Type B pancreatic cell (in vitro differentiated cells): Measurements from ENCODE around the gene CAMK1G. TPM values are rescaled to one million over a fixed set of nuclear protein-coding genes. Genes with fewer than 3 reads are reported as not detected.

Experiments used
- DNase-seq: peaks from one replicate; pipeline ENCODE4 v3.0.0; 2021; ENCODE audit warnings: mixed read lengths; ENCODE audit not compliant: unreplicated experiment; ENCODE audit errors: extremely low spot score
- H3K27ac Mint-ChIP-seq: 2 replicates; pipeline ENCODE4 v1.8.0; 2021; ENCODE audit warnings: mild to moderate bottlenecking, mixed read lengths
- H3K27me3 Mint-ChIP-seq: 2 replicates; pipeline ENCODE4 v1.8.0; 2021; ENCODE audit warnings: mixed read lengths
- H3K36me3 Mint-ChIP-seq: 2 replicates; pipeline ENCODE4 v1.8.0; 2021; ENCODE audit warnings: mixed read lengths
- H3K4me1 Mint-ChIP-seq: one replicate; pipeline ENCODE4 v1.8.0; 2021; ENCODE audit warnings: mixed read lengths; ENCODE audit not compliant: unreplicated experiment
- H3K4me3 Mint-ChIP-seq: 2 replicates; pipeline ENCODE4 v1.8.0; 2021; ENCODE audit warnings: mild to moderate bottlenecking, mixed read lengths
- H3K9me3 Mint-ChIP-seq: 2 replicates; pipeline ENCODE4 v1.8.0; 2021; ENCODE audit warnings: mixed read lengths
- total RNA-seq: library from RNA; stranded (reverse); gene quantifications from 2 replicates; pipeline ENCODE4 v1.2.1, GENCODE V29; 2021; ENCODE audit warnings: low replicate concordance
- TF ChIP-seq, protein P1 (sequence below): fragments of 200-600 bp; sonication (generic); conservative IDR thresholded peaks from 2 replicates; pipeline ENCODE4 v1.5.0; 2021; ENCODE audit warnings: antibody characterized with exemption, mild to moderate bottlenecking

The CAMK1G gene
- total RNA-seq, 1 donor from 2014 or later, result 9.4 TPM

DNA sequence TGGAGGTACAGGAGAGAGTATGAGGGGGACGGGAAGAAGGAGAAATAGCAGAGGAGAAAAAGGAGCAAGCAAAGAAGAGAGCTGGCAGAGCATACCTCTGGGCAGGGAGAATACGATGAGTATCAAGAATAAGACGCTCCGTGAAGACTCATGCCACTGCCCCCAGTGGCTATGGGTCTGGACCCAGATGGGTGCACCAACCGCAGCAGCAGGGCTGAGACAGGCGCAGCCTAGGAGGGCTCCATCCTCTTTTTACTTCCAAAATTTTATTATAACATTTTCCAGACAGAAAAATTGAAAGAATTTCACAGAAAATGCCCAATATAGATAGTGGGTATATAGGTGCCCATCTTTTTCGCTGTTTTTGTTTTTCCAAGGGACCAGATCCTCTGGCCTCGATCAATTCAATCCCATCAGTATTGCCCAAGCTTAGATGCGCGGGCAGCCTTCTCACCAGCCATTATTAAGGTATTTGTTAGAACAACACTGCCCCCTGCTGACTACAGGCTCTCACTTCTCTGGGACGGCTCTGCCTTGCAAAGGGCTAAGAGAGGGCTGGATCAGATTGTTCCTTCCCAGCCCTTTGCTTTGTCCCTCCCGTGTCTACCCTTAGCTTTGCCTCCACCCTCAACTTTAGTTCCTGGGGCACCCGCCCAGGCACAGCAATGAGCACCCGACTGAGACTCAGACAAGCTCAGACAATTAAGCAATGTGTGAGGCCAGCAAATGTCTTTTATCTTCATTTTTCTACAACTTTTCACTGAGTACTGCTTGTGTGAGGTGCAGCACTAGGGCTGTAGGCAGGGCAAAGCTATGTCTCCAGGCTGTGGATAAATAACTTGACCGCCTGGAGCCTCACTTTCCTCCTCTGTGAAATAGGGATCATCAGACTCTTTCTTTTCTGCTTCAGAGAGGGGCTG, 17.5 kb upstream of the CAMK1G start:
- DNase-seq, result peak; percentile 81
- Mint-ChIP-seq H3K27me3 (peaks cover 18% of the 10 kb centered on the region), H3K4me3 (no peak overlapping the region), H3K9me3 (no peaks in the 10 kb centered on the region), H3K4me1 (peaks cover 31% of the 10 kb centered on the region), H3K36me3 (no peaks in the 10 kb centered on the region), H3K27ac (peak overlapping the region; percentile 46)
- TF ChIP-seq, protein P1, sequence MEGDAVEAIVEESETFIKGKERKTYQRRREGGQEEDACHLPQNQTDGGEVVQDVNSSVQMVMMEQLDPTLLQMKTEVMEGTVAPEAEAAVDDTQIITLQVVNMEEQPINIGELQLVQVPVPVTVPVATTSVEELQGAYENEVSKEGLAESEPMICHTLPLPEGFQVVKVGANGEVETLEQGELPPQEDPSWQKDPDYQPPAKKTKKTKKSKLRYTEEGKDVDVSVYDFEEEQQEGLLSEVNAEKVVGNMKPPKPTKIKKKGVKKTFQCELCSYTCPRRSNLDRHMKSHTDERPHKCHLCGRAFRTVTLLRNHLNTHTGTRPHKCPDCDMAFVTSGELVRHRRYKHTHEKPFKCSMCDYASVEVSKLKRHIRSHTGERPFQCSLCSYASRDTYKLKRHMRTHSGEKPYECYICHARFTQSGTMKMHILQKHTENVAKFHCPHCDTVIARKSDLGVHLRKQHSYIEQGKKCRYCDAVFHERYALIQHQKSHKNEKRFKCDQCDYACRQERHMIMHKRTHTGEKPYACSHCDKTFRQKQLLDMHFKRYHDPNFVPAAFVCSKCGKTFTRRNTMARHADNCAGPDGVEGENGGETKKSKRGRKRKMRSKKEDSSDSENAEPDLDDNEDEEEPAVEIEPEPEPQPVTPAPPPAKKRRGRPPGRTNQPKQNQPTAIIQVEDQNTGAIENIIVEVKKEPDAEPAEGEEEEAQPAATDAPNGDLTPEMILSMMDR, result peak; percentile 91

DNA sequence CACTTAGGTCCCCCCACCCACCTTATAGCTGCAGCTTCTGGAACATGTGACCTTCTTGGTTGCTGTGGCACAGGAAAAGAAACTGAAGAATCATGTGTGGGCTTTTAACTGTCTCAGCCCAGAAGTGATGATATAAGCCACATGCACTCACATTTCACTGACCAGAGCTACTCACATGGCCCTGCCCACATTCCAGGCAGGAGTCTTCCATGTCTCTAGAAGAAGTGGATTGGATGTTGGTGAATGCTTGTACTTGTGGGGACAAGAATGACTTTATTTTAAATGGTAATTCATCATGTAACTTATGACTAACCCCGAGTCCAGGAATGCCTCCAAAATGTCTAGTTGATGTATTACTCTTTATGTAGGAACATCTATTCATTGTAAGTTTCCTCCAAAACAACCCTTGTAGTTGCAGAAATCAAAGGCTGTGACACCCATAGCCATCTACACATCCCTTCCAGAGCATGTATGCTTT, 15.8 kb upstream of the CAMK1G start:
- Mint-ChIP-seq H3K4me1 (peaks cover 19% of the 10 kb centered on the region), H3K4me3 (peak overlapping the region; percentile 26), H3K9me3 (no peaks in the 10 kb centered on the region), H3K27ac (peak overlapping the region; percentile 81), H3K36me3 (no peaks in the 10 kb centered on the region), H3K27me3 (peaks cover 30% of the 10 kb centered on the region)
- no peak for DNase-seq
- TF ChIP-seq, protein P1, result no peak

DNA sequence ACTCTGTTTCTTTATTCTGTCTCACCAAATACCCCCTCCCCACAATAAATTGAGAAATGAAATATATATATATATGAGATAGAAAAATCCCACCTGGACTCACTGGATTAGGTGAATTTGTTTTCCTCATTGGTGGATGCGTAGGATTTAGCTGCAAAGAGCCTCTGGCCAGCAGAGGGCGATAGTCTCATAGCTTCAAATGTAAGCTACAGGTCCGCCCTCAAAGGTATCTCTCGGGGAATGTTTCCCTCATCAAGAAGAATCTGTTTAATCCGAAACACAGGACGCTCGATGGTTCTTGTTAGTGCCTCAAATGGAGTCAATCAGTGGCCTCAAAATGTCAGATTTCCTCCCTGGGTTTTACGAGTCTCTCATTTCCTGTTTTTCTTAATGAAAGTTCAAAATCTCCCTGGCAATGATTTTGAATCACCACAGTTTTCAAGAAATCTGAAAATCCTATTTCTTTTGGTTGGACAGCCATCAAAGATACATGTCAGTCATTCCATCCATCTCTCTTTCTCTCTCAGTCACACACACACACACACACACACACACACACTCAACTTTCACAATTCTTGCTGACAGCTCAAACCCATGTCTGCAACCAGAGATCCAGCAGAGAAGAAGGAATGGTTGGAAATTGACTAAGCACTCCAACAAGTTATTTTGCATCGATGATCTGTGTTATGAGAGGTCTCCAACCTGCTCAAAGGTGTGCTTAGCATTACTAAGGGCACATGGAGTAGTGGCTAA, 13.9 kb upstream of the CAMK1G start:
- no peak overlapping the region for H3K4me3 Mint-ChIP-seq
- TF ChIP-seq, protein P1, result peak; percentile 95
- peaks cover 5% of the 10 kb centered on the region for H3K4me1 Mint-ChIP-seq
- DNase-seq, result peak; percentile 77
- H3K27me3 Mint-ChIP-seq, result peaks cover 38% of the 10 kb centered on the region
- no peak overlapping the region for H3K27ac Mint-ChIP-seq
- no peaks in the 10 kb centered on the region for H3K9me3 Mint-ChIP-seq
- no peaks in the 10 kb centered on the region for H3K36me3 Mint-ChIP-seq

DNA sequence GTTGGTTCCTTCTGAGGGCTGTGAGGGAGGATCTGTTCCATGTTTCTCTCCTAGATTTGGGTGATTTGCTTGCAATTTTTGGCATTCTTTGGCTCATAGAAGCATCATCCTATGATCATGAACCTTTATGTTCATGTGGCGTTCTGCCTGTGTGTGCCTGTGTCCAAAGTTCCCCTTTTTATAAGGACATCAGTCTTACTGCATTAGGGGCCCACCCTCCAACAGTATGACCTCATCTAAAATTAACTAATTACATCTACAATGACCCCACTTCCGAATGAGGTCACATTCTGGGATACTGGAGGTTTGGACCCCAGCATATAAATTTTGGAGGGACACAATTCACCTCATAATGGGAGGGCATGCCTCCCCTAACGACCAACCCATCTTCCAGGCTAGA, 12.8 kb upstream of the CAMK1G start:
- TF ChIP-seq, protein P1, result no peak
- H3K27ac Mint-ChIP-seq, result no peak overlapping the region
- peaks cover 5% of the 10 kb centered on the region for H3K4me1 Mint-ChIP-seq
- H3K36me3 Mint-ChIP-seq, result no peaks in the 10 kb centered on the region
- H3K9me3 Mint-ChIP-seq, result no peaks in the 10 kb centered on the region
- H3K27me3 Mint-ChIP-seq, result peaks cover 47% of the 10 kb centered on the region
- H3K4me3 Mint-ChIP-seq, result no peak overlapping the region
- no peak for DNase-seq

DNA sequence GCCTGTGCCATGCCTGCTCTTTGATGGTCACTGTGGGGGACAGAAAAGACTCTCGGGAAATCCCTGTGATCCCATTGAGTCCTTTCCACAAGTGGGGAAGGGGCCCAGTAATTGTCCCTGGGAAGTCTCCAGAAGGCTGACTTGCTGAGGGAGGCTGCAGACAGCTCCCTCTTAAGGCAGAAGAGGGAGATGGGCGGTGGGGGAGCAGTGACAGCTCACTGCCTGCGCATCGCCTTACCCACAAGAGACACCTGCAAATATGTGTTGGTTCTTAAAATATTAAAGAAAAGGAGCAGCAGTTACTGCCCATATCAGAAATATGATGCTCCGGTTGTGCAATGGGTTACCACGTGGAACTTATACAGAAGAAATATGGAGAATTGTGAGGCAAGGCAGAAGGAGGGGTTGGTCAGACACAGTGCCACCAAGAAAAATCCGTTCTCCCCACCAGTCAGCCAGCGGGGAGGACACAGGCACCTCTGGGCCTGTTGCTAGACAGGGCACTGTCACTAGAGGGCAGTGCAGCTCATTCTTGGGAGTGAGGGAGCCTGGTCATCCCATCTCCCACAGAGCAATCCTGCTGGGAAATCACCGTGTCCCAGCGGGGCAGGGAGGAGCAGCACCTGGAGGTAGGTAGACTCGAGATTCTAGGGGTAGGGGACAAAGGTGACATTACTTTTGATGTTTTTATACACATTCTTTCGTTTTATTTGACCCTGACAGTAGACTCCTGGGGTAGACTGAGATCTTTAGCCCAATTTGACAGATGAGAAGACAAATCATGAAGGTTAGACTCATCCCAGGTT, 6.9 kb upstream of the CAMK1G start:
- TF ChIP-seq, protein P1, result peak; percentile 90
- no peak overlapping the region for H3K27ac Mint-ChIP-seq
- peaks cover 4% of the 10 kb centered on the region for H3K4me1 Mint-ChIP-seq
- H3K9me3 Mint-ChIP-seq, result no peaks in the 10 kb centered on the region
- H3K36me3 Mint-ChIP-seq, result no peaks in the 10 kb centered on the region
- DNase-seq, result peak; percentile 80
- H3K27me3 Mint-ChIP-seq, result peaks cover 34% of the 10 kb centered on the region
- H3K4me3 Mint-ChIP-seq, result no peak overlapping the region
